Trophoblast cell (in vitro differentiated cells and primary cell): ENCODE data around the gene LCN10.
A peak's percentile ranks its signal among the peaks of the same experiment; 100 is the strongest.
"Not testable (repeated sequence)": the region's sequence is repeated elsewhere in the genome, so short reads cannot be mapped to it uniquely, and the experiment has no call there.

Experiments used
- DNase-seq, 2 donors: peaks; one replicate each; pipeline ENCODE4 v3.0.0-alpha.2; 2016
- H2AFZ ChIP-seq: 2 replicates; pipeline ENCODE4 v1.6.1; 2013; ENCODE audit warnings: low read length, moderate library complexity, mild to moderate bottlenecking; ENCODE audit not compliant: insufficient read depth, poor library complexity
- H2AK5ac ChIP-seq: 2 replicates; pipeline ENCODE4 v1.6.1; 2013; ENCODE audit warnings: mild to moderate bottlenecking, low read length
- H2BK120ac ChIP-seq: 2 replicates; pipeline ENCODE4 v1.6.1; 2013; ENCODE audit warnings: low read length, mild to moderate bottlenecking, moderate library complexity; ENCODE audit not compliant: insufficient read depth, poor library complexity
- H2BK12ac ChIP-seq: 2 replicates; pipeline ENCODE4 v1.6.1; 2013; ENCODE audit warnings: mild to moderate bottlenecking, low read length, moderate library complexity
- H2BK5ac ChIP-seq: 2 replicates; pipeline ENCODE4 v1.6.1; 2013; ENCODE audit warnings: low read length, low read depth, moderate library complexity, mild to moderate bottlenecking; ENCODE audit not compliant: poor library complexity
- H3K14ac ChIP-seq: 2 replicates; pipeline ENCODE4 v1.6.1; 2013; ENCODE audit warnings: mild to moderate bottlenecking, low read length
- H3K18ac ChIP-seq: 2 replicates; pipeline ENCODE4 v1.6.1; 2013; ENCODE audit warnings: mild to moderate bottlenecking, low read length
- H3K23ac ChIP-seq: 2 replicates; pipeline ENCODE4 v1.6.1; 2013; ENCODE audit warnings: low read length
- H3K27ac ChIP-seq: 2 replicates; pipeline ENCODE4 v1.5.1; 2013; ENCODE audit warnings: low read depth, mild to moderate bottlenecking, inconsistent platforms, low read length, moderate library complexity
- H3K27me3 ChIP-seq: 2 replicates; pipeline ENCODE4 v1.6.1; 2013; ENCODE audit warnings: inconsistent platforms, mild to moderate bottlenecking, low read length, moderate library complexity; ENCODE audit not compliant: insufficient read depth
- H3K36me3 ChIP-seq, 2 experiments: 1 replicate in 1 of 2; 2 replicates in 1 of 2; pipeline ENCODE4 v1.6.1; 2013; ENCODE audit warnings: low read length in 2 of 2, mild to moderate bottlenecking in 2 of 2, moderate library complexity in 1 of 2; ENCODE audit not compliant: insufficient read depth in 2 of 2, control insufficient read depth in 1 of 2
- H3K4ac ChIP-seq: 2 replicates; pipeline ENCODE4 v1.6.1; 2013; ENCODE audit warnings: low read depth, mild to moderate bottlenecking, low read length, moderate library complexity
- H3K4me1 ChIP-seq, 2 experiments: 1 replicate in 1 of 2; 2 replicates in 1 of 2; pipeline ENCODE4 v1.6.1; 2013; ENCODE audit warnings: low read length in 2 of 2, mild to moderate bottlenecking in 2 of 2, moderate library complexity in 1 of 2; ENCODE audit not compliant: insufficient read depth in 2 of 2, control insufficient read depth in 1 of 2
- H3K4me2 ChIP-seq: 2 replicates; pipeline ENCODE4 v1.6.1; 2013; ENCODE audit warnings: inconsistent platforms, mild to moderate bottlenecking, low read length, moderate library complexity
- H3K4me3 ChIP-seq: 2 replicates; pipeline ENCODE4 v1.5.1; 2013; ENCODE audit warnings: mild to moderate bottlenecking, low read depth, low read length, inconsistent platforms
- H3K79me1 ChIP-seq: one replicate; pipeline ENCODE4 v1.6.1; 2013; ENCODE audit warnings: low read length
- H3K79me2 ChIP-seq: 2 replicates; pipeline ENCODE4 v1.6.1; 2013; ENCODE audit warnings: low read length, mild to moderate bottlenecking; ENCODE audit not compliant: control insufficient read depth, insufficient read depth, poor library complexity
- H3K9ac ChIP-seq: 2 replicates; pipeline ENCODE4 v1.6.1; 2013; ENCODE audit warnings: mild to moderate bottlenecking, low read length
- H3K9me3 ChIP-seq: 2 replicates; pipeline ENCODE4 v1.6.1; 2013; ENCODE audit warnings: low read depth, mild to moderate bottlenecking, control low read depth, inconsistent platforms, low read length; ENCODE audit not compliant: insufficient read depth
- H4K12ac ChIP-seq: 2 replicates; pipeline ENCODE4 v1.6.1; 2013; ENCODE audit warnings: low read depth, mild to moderate bottlenecking, low read length, moderate library complexity
- H4K8ac ChIP-seq: 2 replicates; pipeline ENCODE4 v1.6.1; 2013; ENCODE audit warnings: low read depth, mild to moderate bottlenecking, low read length, moderate library complexity
- H4K91ac ChIP-seq: one replicate; pipeline ENCODE4 v1.6.1; 2013; ENCODE audit warnings: low read depth, mild to moderate bottlenecking, low read length, moderate library complexity
- WGBS: extraction: QIAGEN DNeasy Blood & Tissue Kit; methylation state at CpG from one replicate; pipeline ENCODE4 v1.1.7; 2013; ENCODE audit warnings: missing lambda C conversion rate; ENCODE audit not compliant: insufficient read length, insufficient coverage; ENCODE audit errors: extremely low coverage; 5-methylcytosine and 5-hydroxymethylcytosine counted together

Gene LCN10

GRCh38 chr9:136788644-136789522 is 46.1 kb upstream of the LCN10 start:
- H3K23ac ChIP-seq, H3K9ac ChIP-seq, H3K4me3 ChIP-seq, H3K79me2 ChIP-seq, H4K12ac ChIP-seq, H3K27me3 ChIP-seq, H3K79me1 ChIP-seq, H3K4ac ChIP-seq, H3K9me3 ChIP-seq, H3K4me2 ChIP-seq: not testable (repeated sequence)
- Histone ChIP-seq H2AFZ (peak overlapping the region; percentile 3), H3K18ac (peak overlapping the region; percentile 49), H2BK12ac (peak overlapping the region; percentile 42), H2AK5ac (peak overlapping the region; percentile 5), H3K36me3 (peaks cover 8 to 13% of the 10 kb centered on the region in 2 experiments), H3K4me1 (peaks cover 15 to 19% of the 10 kb centered on the region in 2 experiments), H2BK120ac (peak overlapping the region; percentile 52), H4K8ac (peak overlapping the region; percentile 40), H3K14ac (peak overlapping the region; percentile 5), H2BK5ac (peak overlapping the region; percentile 3), H4K91ac (peak overlapping the region; percentile 79), H3K27ac (peak overlapping the region; percentile 86)
- peak; percentile 30 to 68 for DNase-seq
- no CpG with 5 or more reads among the region's 27 CpGs for WGBS

- H3K9ac ChIP-seq, result no peak overlapping the region
- no CpG with 5 or more reads among the region's 21 CpGs for WGBS
Measured at GRCh38 chr9:136787690-136788400, 45.1 kb upstream of the LCN10 start.

GRCh38 chr9:136786983-136787382 is 44.2 kb upstream of the LCN10 start:
- not testable (repeated sequence) for H2BK12ac ChIP-seq, H3K14ac ChIP-seq, H3K27ac ChIP-seq, H2AFZ ChIP-seq, H4K12ac ChIP-seq, H3K9me3 ChIP-seq, H3K79me2 ChIP-seq, H3K36me3 ChIP-seq, H3K23ac ChIP-seq, H3K4me2 ChIP-seq, DNase-seq, H4K8ac ChIP-seq, H2AK5ac ChIP-seq, H2BK120ac ChIP-seq, H4K91ac ChIP-seq, H3K79me1 ChIP-seq, H3K18ac ChIP-seq, H3K4ac ChIP-seq, H3K9ac ChIP-seq, H2BK5ac ChIP-seq, H3K4me3 ChIP-seq, H3K27me3 ChIP-seq
- peaks cover 5 to 12% of the 10 kb centered on the region in 2 experiments for H3K4me1 ChIP-seq
- WGBS, result no CpG with 5 or more reads among the region's 4 CpGs

More at GRCh38 chr9:136787690-136788400, 45.1 kb upstream of the LCN10 start:
- Histone ChIP-seq H3K4me2 (no peak overlapping the region), H2AFZ (no peak overlapping the region), H2BK12ac (no peak overlapping the region), H4K8ac (no peak overlapping the region), H3K79me2 (peaks cover 4% of the 10 kb centered on the region), H3K4ac (no peak overlapping the region), H3K36me3 (peaks cover 3 to 8% of the 10 kb centered on the region in 2 experiments), H3K23ac (no peak overlapping the region), H2BK5ac (no peak overlapping the region), H3K4me3 (no peak overlapping the region), H3K4me1 (peaks cover 10 to 19% of the 10 kb centered on the region in 2 experiments), H3K79me1 (peaks cover 7% of the 10 kb centered on the region), H3K9me3 (no peaks in the 10 kb centered on the region), H3K27ac (no peak overlapping the region), H3K14ac (no peak overlapping the region), H3K18ac (no peak overlapping the region), H2BK120ac (no peak overlapping the region), H3K27me3 (no peaks in the 10 kb centered on the region), H2AK5ac (no peak overlapping the region), H4K91ac (no peak overlapping the region), H4K12ac (no peak overlapping the region)
- DNase-seq, result peak; percentile 19 to 87

GRCh38 chr9:136786451-136786850 is 43.7 kb upstream of the LCN10 start:
- H3K4me3 ChIP-seq, result no peak overlapping the region
- H3K79me1 ChIP-seq, result peaks cover 6% of the 10 kb centered on the region
- H4K91ac ChIP-seq, result no peak overlapping the region
- H3K18ac ChIP-seq, result no peak overlapping the region
- no peak overlapping the region for H3K4ac ChIP-seq
- no peak overlapping the region for H2BK12ac ChIP-seq
- H2AK5ac ChIP-seq, result no peak overlapping the region
- peaks cover 3 to 7% of the 10 kb centered on the region in 2 experiments for H3K4me1 ChIP-seq
- no peaks in the 10 kb centered on the region for H3K9me3 ChIP-seq
- H3K23ac ChIP-seq, result no peak overlapping the region
- no peak overlapping the region for H3K14ac ChIP-seq
- no peaks in the 10 kb centered on the region for H3K36me3 ChIP-seq
- no peak overlapping the region for H4K8ac ChIP-seq
- H3K9ac ChIP-seq, result no peak overlapping the region
- peaks cover 3% of the 10 kb centered on the region for H3K79me2 ChIP-seq
- H3K27me3 ChIP-seq, result no peaks in the 10 kb centered on the region
- DNase-seq, result no peak
- no peak overlapping the region for H2BK120ac ChIP-seq
- no peak overlapping the region for H2AFZ ChIP-seq
- no CpG with 5 or more reads among the region's 10 CpGs for WGBS
- H2BK5ac ChIP-seq, result no peak overlapping the region
- no peak overlapping the region for H4K12ac ChIP-seq
- no peak overlapping the region for H3K27ac ChIP-seq
- no peak overlapping the region for H3K4me2 ChIP-seq
